Fibroblast of lung (primary cell): ENCODE data around the gene LRIF1. TPM values are rescaled to one million over a fixed set of nuclear protein-coding genes. Genes with fewer than 3 reads are reported as not detected.

Source experiments
- DNase-seq, 2 donors: peaks; one replicate each; pipeline versions ENCODE4 v3.0.0 to v3.0.0-alpha.2; 2010; ENCODE audit warnings: low read depth in 2 of 2
- H2AFZ ChIP-seq: 2 replicates; pipeline ENCODE4 v1.5.1; 2012; ENCODE audit warnings: low read length, control low read depth, inconsistent platforms
- H3K27ac ChIP-seq: 2 replicates; pipeline ENCODE4 v1.5.1; 2011; ENCODE audit warnings: low read length, control low read depth; ENCODE audit not compliant: insufficient read depth
- H3K27me3 ChIP-seq: 2 replicates; pipeline ENCODE4 v1.5.1; 2011; ENCODE audit warnings: mild to moderate bottlenecking, low read length; ENCODE audit not compliant: control insufficient read depth, insufficient read depth
- H3K36me3 ChIP-seq: 2 replicates; pipeline ENCODE4 v1.5.1; 2011; ENCODE audit warnings: low read length; ENCODE audit not compliant: control insufficient read depth, insufficient read depth
- H3K4me1 ChIP-seq: 2 replicates; pipeline ENCODE4 v1.5.1; 2011; ENCODE audit warnings: low read length; ENCODE audit not compliant: control insufficient read depth, insufficient read depth; ENCODE audit errors: extremely low read depth
- H3K4me2 ChIP-seq: 2 replicates; pipeline ENCODE4 v1.5.1; 2011; ENCODE audit warnings: low read length, control low read depth; ENCODE audit not compliant: insufficient read depth; ENCODE audit errors: extremely low read depth
- H3K4me3 ChIP-seq, 4 experiments: fragments of 200-600 bp in 1 of 4; sonication (generic) in 1 of 4; replicated peaks in 1 of 4; 2 replicates each; pipeline ENCODE4 v1.5.1; 2011 to 2016; ENCODE audit warnings: low read length in 4 of 4, low read depth in 3 of 4, mild to moderate bottlenecking in 3 of 4, control low read depth in 2 of 4, inconsistent platforms in 1 of 4, mixed read lengths in 1 of 4; ENCODE audit not compliant: insufficient read depth in 1 of 4; ENCODE audit errors: control extremely low read depth in 1 of 4
- H3K79me2 ChIP-seq: 2 replicates; pipeline ENCODE4 v1.5.1; 2012; ENCODE audit warnings: mild to moderate bottlenecking, low read length, inconsistent platforms; ENCODE audit not compliant: control insufficient read depth, insufficient read depth
- H3K9ac ChIP-seq: 2 replicates; pipeline ENCODE4 v1.5.1; 2011; ENCODE audit warnings: mild to moderate bottlenecking, low read length, control low read depth; ENCODE audit not compliant: insufficient read depth
- H3K9me3 ChIP-seq: 2 replicates; pipeline ENCODE4 v1.5.1; 2012; ENCODE audit warnings: low read depth, low read length; ENCODE audit not compliant: control insufficient read depth, insufficient read depth
- H4K20me1 ChIP-seq: 2 replicates; pipeline ENCODE4 v1.5.1; 2011; ENCODE audit warnings: low read length; ENCODE audit not compliant: control insufficient read depth, insufficient read depth; ENCODE audit errors: extremely low read depth
- CTCF ChIP-seq, 2 donors: IDR thresholded peaks in 1 of 2; conservative IDR thresholded peaks in 1 of 2; 1 replicate in 1 of 2; 2 replicates in 1 of 2; pipeline ENCODE4 v1.5.1; 2011 to 2012; ENCODE audit warnings: low read length in 2 of 2, control low read depth in 1 of 2, inconsistent platforms in 1 of 2, low read depth in 1 of 2, mild to moderate bottlenecking in 1 of 2
- EZH2 ChIP-seq: IDR thresholded peaks from 2 replicates; pipeline ENCODE4 v1.5.1; 2012; ENCODE audit warnings: low read length, control low read depth, mild to moderate bottlenecking; ENCODE audit errors: missing control alignments
- polyA plus RNA-seq, 2 donors: library from polyadenylated mRNA; depleted of rRNA in 1 of 2; stranded (reverse) in 1 of 2; unstranded in 1 of 2; fragments of >200 nt; gene quantifications; 2 replicates each; pipeline ENCODE4 v1.2.1, GENCODE V29; 2011 to 2012; ENCODE audit warnings: missing spikeins in 1 of 2
- total RNA-seq: library from RNA; depleted of rRNA; stranded (reverse); fragments of >200 nt; gene quantifications from 2 replicates; pipeline ENCODE4 v1.2.1, GENCODE V29; 2014

LRIF1 gene
- total and polyA plus RNA-seq, 2 donors (not counting 1 experiment from before 2014, with no cell fraction given), result 11.9 to 17.2 TPM

- no peak overlapping the region for H2AFZ ChIP-seq
- no peaks in the 10 kb centered on the region for H3K27me3 ChIP-seq
- no peaks in the 10 kb centered on the region for H3K36me3 ChIP-seq
- H3K4me3 ChIP-seq, result no peak overlapping the region
- H3K9me3 ChIP-seq, result no peaks in the 10 kb centered on the region
- H3K9ac ChIP-seq, result no peak overlapping the region
- no peak overlapping the region for H3K4me2 ChIP-seq
- no peak for TF ChIP-seq CTCF (conservative IDR thresholded peaks at IDR 0.05 in 1 of 2, IDR thresholded peaks at IDR 0.05 in 1 of 2; ENCODE audit: low read depth in 1 of 2, low read length in 2 of 2)
- TF ChIP-seq EZH2, result no peak
- no peaks in the 10 kb centered on the region for H3K4me1 ChIP-seq
- no peak for DNase-seq
- H4K20me1 ChIP-seq, result no peaks in the 10 kb centered on the region
- H3K79me2 ChIP-seq, result no peaks in the 10 kb centered on the region
- no peak overlapping the region for H3K27ac ChIP-seq
Observed at GRCh38 chr1:110979154-110979553, 15.4 kb upstream of the LRIF1 start.

GRCh38 chr1:110976089-110976488 is 12.4 kb upstream of the LRIF1 start:
- no peak overlapping the region for H3K4me2 ChIP-seq
- no peak overlapping the region for H3K4me3 ChIP-seq
- no peaks in the 10 kb centered on the region for H3K4me1 ChIP-seq
- TF ChIP-seq CTCF (conservative IDR thresholded peaks at IDR 0.05 in 1 of 2, IDR thresholded peaks at IDR 0.05 in 1 of 2; ENCODE audit: low read depth in 1 of 2, low read length in 2 of 2) (no peak), EZH2 (no peak)
- no peaks in the 10 kb centered on the region for H3K9me3 ChIP-seq
- DNase-seq, result no peak
- no peak overlapping the region for H3K27ac ChIP-seq
- H2AFZ ChIP-seq, result no peak overlapping the region
- H3K9ac ChIP-seq, result no peak overlapping the region
- H3K79me2 ChIP-seq, result no peaks in the 10 kb centered on the region
- H3K36me3 ChIP-seq, result no peaks in the 10 kb centered on the region
- H4K20me1 ChIP-seq, result no peaks in the 10 kb centered on the region
- H3K27me3 ChIP-seq, result no peaks in the 10 kb centered on the region

GRCh38 chr1:110975265-110975664 is 11.5 kb upstream of the LRIF1 start:
- Histone ChIP-seq H3K4me2 (no peak overlapping the region), H3K9ac (no peak overlapping the region), H4K20me1 (no peaks in the 10 kb centered on the region), H3K4me3 (no peak overlapping the region), H3K79me2 (no peaks in the 10 kb centered on the region), H3K4me1 (no peaks in the 10 kb centered on the region), H3K27me3 (no peaks in the 10 kb centered on the region), H3K9me3 (no peaks in the 10 kb centered on the region), H3K36me3 (no peaks in the 10 kb centered on the region), H3K27ac (no peak overlapping the region), H2AFZ (no peak overlapping the region)
- no peak for TF ChIP-seq EZH2
- no peak for TF ChIP-seq CTCF (conservative IDR thresholded peaks at IDR 0.05 in 1 of 2, IDR thresholded peaks at IDR 0.05 in 1 of 2; ENCODE audit: low read depth in 1 of 2, low read length in 2 of 2)
- DNase-seq, result no peak
